ENCODE data around the gene FCHO2. TPM values are rescaled to one million over a fixed set of nuclear protein-coding genes. Genes with fewer than 3 reads are reported as not detected.
A peak's percentile ranks its signal among the peaks of the same experiment; 100 is the strongest.

Gene FCHO2
- total and polyA plus RNA-seq, 2 of the 8 experiments (the other 6 are each of a cell fraction or from before 2014, with no cell fraction given) = 4.3 to 15.7 TPM

DNA sequence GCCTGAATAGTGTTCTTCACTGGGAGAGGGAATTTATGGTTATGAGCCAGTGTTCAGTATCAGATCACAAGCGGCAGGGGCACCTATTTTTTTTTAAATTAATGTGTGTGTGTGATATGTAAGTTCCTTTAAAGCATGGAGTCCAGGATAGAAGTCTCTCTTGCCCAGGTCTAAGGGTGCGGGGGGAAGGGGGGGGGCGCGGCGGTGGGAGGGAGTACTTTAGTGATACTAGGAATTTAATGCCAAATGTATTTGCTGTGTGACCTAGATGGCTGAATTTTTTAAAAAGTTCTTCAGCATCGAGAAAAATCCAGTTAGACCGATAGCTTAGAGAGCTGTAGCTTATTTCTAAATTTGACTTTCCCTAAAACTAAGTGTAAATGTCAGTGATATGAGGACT is 1.5 kb upstream of the FCHO2 start:
- TF ChIP-seq MAFK (IDR thresholded peaks at IDR 0.05; ENCODE audit: low read depth, low read length) = no peak
- no peak for TF ChIP-seq RAD21 (IDR thresholded peaks at IDR 0.05 in 1 of 2, conservative IDR thresholded peaks at IDR 0.05 in 1 of 2; ENCODE audit: low read depth in 2 of 2, low read length in 2 of 2)
- TF ChIP-seq SP4 (IDR thresholded peaks at IDR 0.05; ENCODE audit: low read length) = no peak
- TF ChIP-seq, protein P1, sequence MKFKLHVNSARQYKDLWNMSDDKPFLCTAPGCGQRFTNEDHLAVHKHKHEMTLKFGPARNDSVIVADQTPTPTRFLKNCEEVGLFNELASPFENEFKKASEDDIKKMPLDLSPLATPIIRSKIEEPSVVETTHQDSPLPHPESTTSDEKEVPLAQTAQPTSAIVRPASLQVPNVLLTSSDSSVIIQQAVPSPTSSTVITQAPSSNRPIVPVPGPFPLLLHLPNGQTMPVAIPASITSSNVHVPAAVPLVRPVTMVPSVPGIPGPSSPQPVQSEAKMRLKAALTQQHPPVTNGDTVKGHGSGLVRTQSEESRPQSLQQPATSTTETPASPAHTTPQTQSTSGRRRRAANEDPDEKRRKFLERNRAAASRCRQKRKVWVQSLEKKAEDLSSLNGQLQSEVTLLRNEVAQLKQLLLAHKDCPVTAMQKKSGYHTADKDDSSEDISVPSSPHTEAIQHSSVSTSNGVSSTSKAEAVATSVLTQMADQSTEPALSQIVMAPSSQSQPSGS (IDR thresholded peaks at IDR 0.05; ENCODE audit: low read length) = no peak
- TF ChIP-seq JUN (IDR thresholded peaks at IDR 0.05; ENCODE audit: low read depth, low read length) = no peak
- no peak for TF ChIP-seq KDM1A (IDR thresholded peaks at IDR 0.05; ENCODE audit: borderline replicate concordance, low read length)
- no peak for TF ChIP-seq POLR2AphosphoS5 (IDR thresholded peaks at IDR 0.05; ENCODE audit: low read depth, low read length)
- no peak overlapping the region for H4K91ac ChIP-seq (replicated peaks; ENCODE audit: insufficient read length, low read length)
- DNase-seq (ENCODE audit: low read depth in 1 of 2, low spot score in 2 of 2) (no peak), FAIRE-seq (no peak)
- H3K79me1 ChIP-seq (ENCODE audit: low read depth, low read length) = no peaks in the 10 kb centered on the region
- H3K9ac ChIP-seq (replicated peaks in 1 of 4; ENCODE audit: extremely low read depth in 1 of 4, low read depth in 3 of 4, low read length in 3 of 4) = no peak overlapping the region
- H4K8ac ChIP-seq (ENCODE audit: extremely low read depth, insufficient read depth, low read length) = no peak overlapping the region
- no peak overlapping the region for H4K5ac ChIP-seq (ENCODE audit: insufficient read length, low read depth, low read length)
- H3K56ac ChIP-seq (replicated peaks; ENCODE audit: insufficient read length, low read depth, low read length) = no peak overlapping the region
- peak overlapping the region in 1 of 4 experiments; percentile 80; a peak in 1 of 8 replicates for H3K4me3 ChIP-seq (ENCODE audit: extremely low read depth in 1 of 4, insufficient read depth in 2 of 4, low read depth in 3 of 4, low read length in 4 of 4)
- H3K23me2 ChIP-seq (ENCODE audit: low read depth, low read length) = peaks cover 5% of the 10 kb centered on the region
- no peak overlapping the region for H3K23ac ChIP-seq (ENCODE audit: insufficient read length)
- ChIA-PET POLR2A (ENCODE audit: partially characterized antibody) (interaction anchor here (0.9 kb wide), 1 partner anchor 587 kb away, joined by 3 read pairs; no protein-coding TSS in a partner anchor), CTCF (ENCODE audit: partially characterized antibody) (interaction anchor here (0.6 to 1.7 kb wide), 3 partner anchors 58 to 262 kb away, joined by 3 to 4 read pairs (median 4); no protein-coding TSS in a partner anchor)
- no peak overlapping the region for H2BK5ac ChIP-seq (ENCODE audit: low read depth, low read length)
- peaks cover 0 to 22% of the 10 kb centered on the region in 2 experiments; a peak in 2 of 4 replicates for H3K79me2 ChIP-seq (ENCODE audit: control insufficient read depth in 1 of 2, insufficient read depth in 2 of 2, low read length in 2 of 2)
- H2BK20ac ChIP-seq (ENCODE audit: low read length) = no peak overlapping the region
- no peak overlapping the region for H3K4ac ChIP-seq (replicated peaks; ENCODE audit: insufficient read length, low read depth, low read length)
- no peak overlapping the region for H2BK12ac ChIP-seq (ENCODE audit: low read depth, low read length)
- H3K14ac ChIP-seq (ENCODE audit: insufficient read length) = no peak overlapping the region
- H3K4me1 ChIP-seq (replicated peaks in 1 of 4; ENCODE audit: control insufficient read depth in 3 of 4, insufficient read depth in 4 of 4, low read length in 3 of 4) = peaks cover 0 to 8% (median 2%) of the 10 kb centered on the region in 4 experiments; a peak in 3 of 7 replicates
- no peak overlapping the region for H3K18ac ChIP-seq (ENCODE audit: extremely low read depth, low read length)
- no peaks in the 10 kb centered on the region for H3K36me3 ChIP-seq (ENCODE audit: control insufficient read depth in 2 of 4, insufficient read depth in 4 of 4, low read length in 3 of 4)
- no peaks in the 10 kb centered on the region for H3K9me3 ChIP-seq (ENCODE audit: insufficient read depth in 2 of 2, low read depth in 1 of 2, low read length in 1 of 2)
- H2BK15ac ChIP-seq (ENCODE audit: low read length) = no peak overlapping the region
- no peaks in the 10 kb centered on the region for H4K20me1 ChIP-seq (replicated peaks in 1 of 2; ENCODE audit: control insufficient read depth in 1 of 2, insufficient read depth in 2 of 2, low read length in 2 of 2)
- no peak overlapping the region for H3K27ac ChIP-seq (ENCODE audit: low read depth, low read length)
- WGBS, 2 experiments (ENCODE audit: extremely low coverage in 1 of 2, insufficient coverage in 1 of 2, insufficient read length in 1 of 2, insufficient replicate concordance in 2 of 2, low coverage in 1 of 2, low lambda C conversion rate in 2 of 2, missing lambda C conversion rate in 1 of 2) = 48% methylated on average over 7 of the region's 7 CpGs; no CpG with 5 or more reads in 1 of the 2 experiments
- no peak overlapping the region for H2AFZ ChIP-seq (ENCODE audit: low read length)
- H3K4me2 ChIP-seq (ENCODE audit: insufficient read depth in 1 of 2, low read depth in 2 of 2, low read length in 2 of 2) = peak overlapping the region in 1 of 2 experiments; percentile 71; a peak in 2 of 4 replicates
- no peak overlapping the region for H2BK120ac ChIP-seq (replicated peaks; ENCODE audit: low read depth, low read length)
- no peaks in the 10 kb centered on the region; a peak in 1 of 7 replicates for H3K27me3 ChIP-seq (replicated peaks in 1 of 4; ENCODE audit: control insufficient read depth in 3 of 4, extremely low read depth in 1 of 4, insufficient read depth in 3 of 4, low read length in 3 of 4)
- H2AK5ac ChIP-seq (ENCODE audit: low read depth, low read length) = no peak overlapping the region
